HUES6 (cell line): ENCODE data around the gene UBE4B.

Experiments
- H3K27ac ChIP-seq: 2 replicates; pipeline ENCODE4 v1.7.0; 2013; ENCODE audit warnings: low read depth, mild to moderate bottlenecking, low read length, inconsistent platforms
- H3K27me3 ChIP-seq: 2 replicates; pipeline ENCODE4 v1.6.1; 2013; ENCODE audit warnings: low read length; ENCODE audit not compliant: control insufficient read depth, insufficient read depth
- H3K36me3 ChIP-seq: 2 replicates; pipeline ENCODE4 v1.6.1; 2013; ENCODE audit warnings: low read length; ENCODE audit not compliant: control insufficient read depth, insufficient read depth
- H3K4me1 ChIP-seq: 2 replicates; pipeline ENCODE4 v1.6.1; 2013; ENCODE audit warnings: low read length; ENCODE audit not compliant: control insufficient read depth, insufficient read depth
- H3K4me3 ChIP-seq: 2 replicates; pipeline ENCODE4 v1.5.1; 2013; ENCODE audit warnings: low read depth, low read length
- H3K9ac ChIP-seq: one replicate; pipeline ENCODE4 v1.6.1; 2013; ENCODE audit warnings: mild to moderate bottlenecking, low read length
- H3K9me3 ChIP-seq: 2 replicates; pipeline ENCODE4 v1.6.1; 2013; ENCODE audit warnings: low read depth, low read length; ENCODE audit not compliant: control insufficient read depth, insufficient read depth

Gene UBE4B

DNA sequence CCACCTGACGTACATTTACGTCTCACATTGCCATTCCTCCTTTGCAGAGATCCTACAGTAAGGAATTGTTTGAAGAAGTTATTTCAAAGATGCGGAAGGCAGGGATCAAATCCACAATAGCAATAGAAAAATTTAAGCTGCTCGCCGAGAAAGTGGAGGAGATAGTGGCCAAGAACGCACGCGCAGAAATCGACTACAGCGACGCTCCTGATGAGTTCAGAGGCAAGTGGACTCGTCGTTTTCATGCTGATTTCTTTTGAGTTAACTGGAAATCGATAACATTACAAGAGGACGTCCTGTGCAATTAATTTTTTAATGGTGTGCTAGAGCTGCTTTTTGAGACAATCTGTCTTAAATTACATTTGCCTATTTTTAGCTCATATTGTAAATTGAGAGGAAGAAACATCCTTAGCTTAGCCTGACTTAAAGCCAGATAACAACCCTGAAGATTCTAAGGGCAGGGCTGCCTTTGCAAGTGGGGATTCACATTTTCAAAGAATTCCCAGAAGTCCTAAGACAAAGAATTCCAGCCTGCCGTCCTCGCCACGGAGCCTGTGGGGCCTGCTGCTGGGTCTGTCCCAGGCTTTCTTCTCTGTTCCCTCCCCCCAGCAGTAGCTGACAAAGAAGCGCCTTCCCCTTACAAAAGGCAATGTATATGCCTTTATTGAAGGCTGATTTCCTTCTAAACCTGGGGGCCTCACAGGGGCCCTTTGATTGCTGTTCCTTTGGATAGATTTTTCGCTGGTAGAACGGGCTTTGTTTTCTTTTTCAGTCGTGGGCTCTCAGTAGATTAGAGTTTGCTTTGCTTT lies 146.0 kb downstream of the UBE4B start:
- no peak overlapping the region for H3K4me3 ChIP-seq
- H3K9me3 ChIP-seq = peaks cover 3% of the 10 kb centered on the region; the same call in 1 of the 2 replicates
- H3K9ac ChIP-seq = no peak overlapping the region
- H3K4me1 ChIP-seq = peaks cover 9% of the 10 kb centered on the region
- peak overlapping the region; percentile 47; the same call in 1 of the 2 replicates for H3K27ac ChIP-seq
- H3K27me3 ChIP-seq = no peaks in the 10 kb centered on the region
- peaks cover 39% of the 10 kb centered on the region for H3K36me3 ChIP-seq

DNA sequence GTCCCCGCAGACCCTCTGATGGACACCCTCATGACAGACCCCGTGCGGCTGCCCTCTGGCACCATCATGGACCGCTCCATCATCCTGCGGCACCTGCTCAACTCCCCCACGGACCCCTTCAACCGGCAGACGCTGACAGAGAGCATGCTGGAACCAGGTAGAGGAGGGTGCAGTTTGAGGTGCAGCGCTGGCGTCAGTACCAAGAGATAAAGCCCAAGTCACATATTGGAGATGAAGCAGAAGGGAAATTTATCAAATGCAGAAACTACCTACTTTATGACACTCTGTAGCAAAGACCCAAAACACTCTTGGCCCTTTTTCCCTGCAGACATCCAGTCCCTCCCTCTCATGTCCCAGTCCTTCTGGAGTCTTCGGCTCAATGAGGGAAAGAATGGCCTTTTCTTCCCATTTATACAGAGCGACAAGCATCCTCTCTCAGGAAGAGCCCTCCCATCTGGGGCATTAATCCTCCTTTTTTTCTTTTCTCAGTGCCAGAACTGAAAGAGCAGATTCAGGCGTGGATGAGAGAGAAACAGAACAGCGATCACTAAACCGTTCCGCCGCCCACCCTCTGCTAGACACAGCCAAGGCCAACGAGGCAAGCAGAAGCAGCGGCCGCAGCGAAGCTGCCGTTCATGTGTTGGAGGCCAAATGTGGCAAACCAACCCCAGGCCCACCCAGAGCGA lies 146.8 kb downstream of the UBE4B start:
- no peak overlapping the region for H3K9ac ChIP-seq

DNA sequence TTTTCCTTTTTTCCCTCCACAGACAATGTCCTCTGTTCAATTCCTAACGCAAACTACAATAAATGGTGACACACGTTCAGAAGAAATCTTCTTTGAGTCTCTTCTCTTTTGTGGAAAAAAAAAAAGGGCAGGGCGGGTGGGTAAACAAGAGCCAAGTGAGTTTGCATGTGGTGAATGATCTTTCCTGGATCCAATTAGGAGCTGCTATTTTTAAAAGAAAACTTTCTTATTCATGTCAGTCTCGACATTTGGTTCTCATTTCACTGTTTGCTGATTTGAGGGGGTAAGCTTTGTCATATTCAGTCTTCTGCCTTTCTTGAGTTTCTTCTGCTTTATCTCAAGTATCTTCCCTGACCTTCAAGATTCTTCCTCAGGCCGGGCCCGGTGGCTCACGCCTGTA lies 148.4 kb downstream of the UBE4B start:
- H3K9me3 ChIP-seq = no peaks in the 10 kb centered on the region
- H3K36me3 ChIP-seq = peaks cover 27% of the 10 kb centered on the region
- no peak overlapping the region for H3K27ac ChIP-seq
- no peak overlapping the region for H3K4me3 ChIP-seq
- H3K4me1 ChIP-seq = peaks cover 9% of the 10 kb centered on the region
- H3K27me3 ChIP-seq = no peaks in the 10 kb centered on the region
- H3K9ac ChIP-seq = no peak overlapping the region

More for the DNA sequence above, 146.8 kb downstream of the UBE4B start:
- Histone ChIP-seq H3K36me3 (peaks cover 38% of the 10 kb centered on the region), H3K4me1 (peaks cover 9% of the 10 kb centered on the region), H3K4me3 (no peak overlapping the region), H3K27ac (peak overlapping the region; percentile 47; the same call in 1 of the 2 replicates), H3K9me3 (peaks cover 3% of the 10 kb centered on the region; the same call in 1 of the 2 replicates), H3K27me3 (no peaks in the 10 kb centered on the region)

DNA sequence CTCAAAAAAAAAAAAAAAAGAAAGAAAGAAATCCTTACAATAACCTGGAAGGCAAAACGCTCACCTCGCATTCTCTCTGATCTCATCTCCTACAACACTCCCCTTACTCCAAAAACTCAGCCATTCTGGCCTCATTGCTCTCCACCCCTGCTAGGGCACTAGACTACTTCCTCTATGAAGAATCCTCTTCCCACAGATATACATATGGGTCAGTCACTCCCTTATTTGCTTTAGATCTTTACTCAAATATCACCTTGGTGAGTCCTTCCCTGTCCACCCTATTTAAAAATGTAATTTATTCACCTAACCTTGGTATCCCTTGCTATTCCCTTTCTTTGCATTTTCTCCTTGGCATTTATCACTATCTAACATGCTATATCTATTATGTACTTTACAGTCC lies 153.0 kb downstream of the UBE4B start:
- Histone ChIP-seq H3K9ac (no peak overlapping the region), H3K4me1 (no peaks in the 10 kb centered on the region), H3K36me3 (peaks cover 6% of the 10 kb centered on the region), H3K9me3 (no peaks in the 10 kb centered on the region), H3K4me3 (no peak overlapping the region), H3K27me3 (no peaks in the 10 kb centered on the region), H3K27ac (no peak overlapping the region)

DNA sequence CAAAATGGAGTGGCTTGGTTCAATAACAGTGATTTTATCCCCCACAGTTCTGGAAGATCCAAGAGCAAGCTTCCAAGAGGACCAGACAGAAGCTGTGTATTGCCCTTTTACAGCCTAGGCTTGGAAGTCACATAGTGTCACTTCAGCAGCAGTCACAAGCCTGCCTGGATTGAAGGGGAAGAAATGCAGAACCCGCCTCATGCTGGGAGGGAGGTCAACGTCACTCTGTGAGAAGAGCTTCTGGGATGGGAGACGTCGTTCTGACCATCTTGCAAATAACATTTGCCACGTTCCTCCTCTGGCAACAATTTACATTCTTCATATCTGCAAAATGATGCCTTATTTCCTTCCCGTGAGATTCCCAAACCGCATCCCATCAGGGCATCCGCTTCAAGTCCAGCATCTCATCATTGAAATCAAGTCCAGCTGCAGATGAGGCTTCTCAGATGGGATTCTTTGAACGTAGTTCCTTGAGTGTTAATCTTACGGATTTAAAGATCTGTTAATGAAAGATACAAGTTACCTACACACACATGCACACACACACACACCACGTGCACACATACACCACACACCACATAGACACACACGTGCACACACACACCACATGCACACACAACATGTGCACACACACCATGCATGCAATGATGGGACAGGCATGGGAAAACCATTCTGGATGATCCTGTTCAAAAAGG lies 153.7 kb downstream of the UBE4B start:
- Histone ChIP-seq H3K9me3 (no peaks in the 10 kb centered on the region), H3K27me3 (no peaks in the 10 kb centered on the region), H3K4me1 (no peaks in the 10 kb centered on the region), H3K4me3 (no peak overlapping the region), H3K36me3 (no peaks in the 10 kb centered on the region), H3K27ac (no peak overlapping the region), H3K9ac (no peak overlapping the region)

DNA sequence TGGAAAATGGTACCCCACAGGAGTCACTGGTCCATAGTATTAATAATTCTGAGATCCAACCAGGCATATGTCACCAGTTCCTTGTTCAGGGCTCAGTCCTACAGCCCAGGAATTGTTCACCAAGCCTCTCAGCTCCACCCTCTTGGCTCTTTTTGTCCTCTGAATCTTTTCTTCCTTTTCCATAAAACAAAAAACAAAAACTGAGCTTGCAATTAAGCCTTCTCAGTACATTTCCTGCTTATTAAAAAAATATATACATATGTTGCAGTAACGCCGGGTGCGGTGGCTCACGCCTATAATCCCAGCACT lies 154.2 kb downstream of the UBE4B start:
- no peaks in the 10 kb centered on the region for H3K4me1 ChIP-seq
- no peaks in the 10 kb centered on the region for H3K36me3 ChIP-seq
- no peak overlapping the region for H3K4me3 ChIP-seq
- H3K27ac ChIP-seq = no peak overlapping the region
- H3K9ac ChIP-seq = no peak overlapping the region
- no peaks in the 10 kb centered on the region for H3K27me3 ChIP-seq
- H3K9me3 ChIP-seq = no peaks in the 10 kb centered on the region

DNA sequence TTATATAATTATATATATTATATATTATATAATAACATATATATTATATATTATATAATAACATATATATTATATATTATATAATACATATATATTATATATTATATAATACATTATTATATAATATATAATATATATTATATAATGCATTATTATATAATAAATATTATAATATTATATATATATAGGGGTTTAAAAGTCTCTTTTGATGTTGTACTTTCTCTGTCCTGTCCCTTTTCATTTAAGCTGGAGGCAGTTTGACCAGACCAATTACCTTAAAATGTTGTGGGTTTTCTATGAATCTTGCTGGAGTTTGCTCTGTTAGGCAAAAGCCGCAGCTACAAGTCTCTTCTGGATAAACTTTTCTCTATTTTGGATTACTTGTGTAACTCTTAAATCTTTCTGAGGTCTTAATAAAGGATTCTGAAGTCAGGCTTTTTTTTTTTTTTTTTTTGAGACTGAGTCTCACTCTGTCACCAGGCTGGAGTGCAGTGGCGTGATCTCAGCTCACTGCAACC lies 155.4 kb downstream of the UBE4B start:
- no peak overlapping the region for H3K9ac ChIP-seq
- H3K36me3 ChIP-seq = no peaks in the 10 kb centered on the region
- no peaks in the 10 kb centered on the region for H3K4me1 ChIP-seq
- H3K27me3 ChIP-seq = no peaks in the 10 kb centered on the region
- no peaks in the 10 kb centered on the region for H3K9me3 ChIP-seq
- H3K27ac ChIP-seq = no peak overlapping the region
- H3K4me3 ChIP-seq = no peak overlapping the region

DNA sequence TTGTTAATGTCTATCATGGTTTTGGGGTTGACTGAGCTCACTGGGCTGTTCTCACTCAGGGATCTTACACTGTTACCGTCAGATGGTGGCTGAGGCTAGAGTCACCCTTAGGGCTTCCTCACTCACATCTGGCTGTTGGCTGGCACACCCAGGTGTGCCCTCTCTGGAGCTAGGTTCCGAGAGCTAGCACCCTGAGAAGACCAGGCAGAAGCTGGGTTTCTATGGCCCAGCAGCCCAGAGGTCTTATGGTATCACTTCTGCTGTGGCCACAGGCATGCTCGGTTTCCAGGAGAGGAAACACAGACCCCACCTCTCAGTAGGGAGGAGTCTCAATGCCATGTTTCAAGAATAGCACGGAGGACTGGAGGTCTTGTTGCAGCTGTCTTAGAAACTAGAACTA lies 156.9 kb downstream of the UBE4B start:
- H3K9me3 ChIP-seq = no peaks in the 10 kb centered on the region
- no peak overlapping the region for H3K27ac ChIP-seq
- H3K4me3 ChIP-seq = no peak overlapping the region
- H3K9ac ChIP-seq = no peak overlapping the region
- H3K27me3 ChIP-seq = no peaks in the 10 kb centered on the region
- H3K36me3 ChIP-seq = no peaks in the 10 kb centered on the region
- H3K4me1 ChIP-seq = no peaks in the 10 kb centered on the region

DNA sequence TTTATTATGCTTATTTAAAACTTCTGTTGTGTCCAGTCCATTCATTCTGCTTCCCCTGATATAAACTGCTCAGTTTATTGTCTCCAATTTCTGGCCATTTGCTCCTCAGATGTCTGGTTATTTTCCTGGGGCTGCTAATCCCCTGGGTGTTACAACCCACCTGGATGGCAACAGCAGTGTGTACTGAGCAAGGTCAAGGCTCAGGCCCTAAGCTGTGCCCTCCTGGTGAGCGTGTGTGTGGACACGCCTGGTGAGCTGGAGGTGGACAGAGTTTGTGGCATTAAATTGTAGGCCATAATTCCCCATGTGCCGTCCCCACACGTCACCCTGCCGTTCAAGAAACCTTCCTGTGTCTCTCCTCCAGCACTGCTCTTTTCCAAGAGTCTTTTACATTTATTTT lies 159.5 kb downstream of the UBE4B start:
- Histone ChIP-seq H3K9me3 (no peaks in the 10 kb centered on the region), H3K27me3 (no peaks in the 10 kb centered on the region), H3K9ac (no peak overlapping the region), H3K4me3 (no peak overlapping the region), H3K4me1 (no peaks in the 10 kb centered on the region), H3K27ac (no peak overlapping the region), H3K36me3 (no peaks in the 10 kb centered on the region)

DNA sequence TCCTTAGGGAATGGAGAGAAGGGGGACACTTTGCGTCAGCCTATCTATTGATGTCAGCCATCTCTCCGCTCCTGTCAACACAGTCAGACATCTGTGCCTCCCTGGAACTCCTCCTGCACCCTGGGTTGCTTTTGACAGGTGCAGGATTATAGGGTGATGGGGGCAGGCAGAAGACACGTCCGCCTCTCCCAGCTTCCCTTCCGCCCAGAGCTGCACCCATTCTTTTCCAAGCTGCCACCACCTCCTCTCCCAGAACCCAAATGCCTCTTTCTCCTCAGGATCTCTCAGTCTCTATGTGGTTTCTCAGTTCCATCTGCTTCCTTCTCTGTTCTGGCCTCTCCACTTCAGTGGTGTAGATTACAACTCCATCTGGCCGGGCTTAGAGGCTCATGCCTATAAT lies 160.5 kb downstream of the UBE4B start:
- Histone ChIP-seq H3K36me3 (no peaks in the 10 kb centered on the region), H3K9me3 (no peaks in the 10 kb centered on the region), H3K27ac (no peak overlapping the region), H3K9ac (no peak overlapping the region), H3K4me3 (no peak overlapping the region), H3K4me1 (no peaks in the 10 kb centered on the region), H3K27me3 (no peaks in the 10 kb centered on the region)

DNA sequence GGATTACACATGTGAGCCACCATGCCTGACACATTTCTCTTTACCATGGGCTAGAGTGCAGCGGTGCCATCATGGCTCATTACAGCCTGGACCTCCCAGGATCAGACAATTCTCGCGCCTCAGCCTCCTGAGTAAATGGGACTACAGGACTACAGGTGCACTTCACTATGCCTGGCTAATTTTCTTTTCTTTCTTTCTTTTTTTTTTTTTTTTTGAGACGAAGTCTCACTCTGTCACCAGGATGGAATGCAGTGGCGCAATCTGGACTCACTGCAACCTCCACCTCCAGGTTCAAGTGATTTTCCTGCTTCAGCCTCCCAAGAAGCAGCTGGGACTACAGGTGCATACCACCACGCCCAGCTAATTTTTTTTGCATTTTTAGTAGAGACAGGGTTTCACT lies 162.8 kb downstream of the UBE4B start:
- no peaks in the 10 kb centered on the region for H3K9me3 ChIP-seq
- no peak overlapping the region for H3K27ac ChIP-seq
- no peaks in the 10 kb centered on the region for H3K27me3 ChIP-seq
- no peaks in the 10 kb centered on the region for H3K4me1 ChIP-seq
- H3K4me3 ChIP-seq = no peak overlapping the region
- H3K9ac ChIP-seq = no peak overlapping the region
- H3K36me3 ChIP-seq = no peaks in the 10 kb centered on the region
